Lung (tissue), 12 donors: ENCODE data around the gene NTHL1. TPM values are rescaled to one million over a fixed set of nuclear protein-coding genes. Genes with fewer than 3 reads are reported as not detected.

Source experiments
- ATAC-seq: fragments of 200-7000 bp; cut with Tn5 transposase; one replicate; pipeline ENCODE4 v1.9.1; 2020; ENCODE audit warnings: moderate number of reproducible peaks; ENCODE audit not compliant: insufficient read depth, low FRiP score
- DNase-seq, 3 donors: peaks; one replicate each; pipeline ENCODE4 v3.0.0-alpha.2; 2013 to 2017
- H3K27ac ChIP-seq, 2 donors: one replicate each; pipeline ENCODE4 v1.5.1; 2013; ENCODE audit warnings: mild to moderate bottlenecking in 2 of 2, moderate library complexity in 2 of 2, control low read depth in 1 of 2, inconsistent platforms in 1 of 2, low read depth in 1 of 2, low read length in 1 of 2
- H3K27me3 ChIP-seq, 3 donors: one replicate each; pipeline ENCODE4 v1.5.1; 2013; ENCODE audit warnings: low read length in 2 of 3; ENCODE audit not compliant: control insufficient read depth in 3 of 3, insufficient read depth in 3 of 3
- H3K36me3 ChIP-seq, 4 donors: one replicate each; pipeline ENCODE4 v1.5.1; 2013; ENCODE audit warnings: low read length in 4 of 4, mild to moderate bottlenecking in 1 of 4, moderate library complexity in 1 of 4; ENCODE audit not compliant: control insufficient read depth in 4 of 4, insufficient read depth in 4 of 4
- H3K4me1 ChIP-seq, 5 donors: one replicate each; pipeline ENCODE4 v1.5.1; 2013; ENCODE audit warnings: low read length in 5 of 5, mild to moderate bottlenecking in 2 of 5, moderate library complexity in 1 of 5; ENCODE audit not compliant: control insufficient read depth in 5 of 5, insufficient read depth in 5 of 5
- H3K4me3 ChIP-seq: one replicate; pipeline ENCODE4 v1.5.1; 2013; ENCODE audit warnings: mild to moderate bottlenecking, control low read depth, moderate library complexity
- H3K9ac ChIP-seq, 2 donors: one replicate each; pipeline ENCODE4 v1.5.1; 2013; ENCODE audit warnings: low read length in 2 of 2, control low read depth in 1 of 2; ENCODE audit not compliant: insufficient read depth in 1 of 2
- H3K9me3 ChIP-seq, 4 donors: one replicate each; pipeline ENCODE4 v1.5.1; 2013; ENCODE audit warnings: low read length in 3 of 4, mild to moderate bottlenecking in 1 of 4, moderate library complexity in 1 of 4; ENCODE audit not compliant: control insufficient read depth in 4 of 4, insufficient read depth in 3 of 4
- CTCF ChIP-seq: IDR thresholded peaks from 2 replicates; pipeline ENCODE4 v1.5.1; 2012; ENCODE audit warnings: mild to moderate bottlenecking; ENCODE audit errors: control extremely low read depth, extremely low read depth
- WGBS, 2 donors: extraction: QIAGEN DNeasy Blood & Tissue Kit; methylation state at CpG; one replicate each; pipeline ENCODE4 v1.1.7; 2013; 5-methylcytosine and 5-hydroxymethylcytosine counted together
- polyA plus RNA-seq, 2 donors: library from polyadenylated mRNA; stranded (reverse); fragments of 200-250 nt; gene quantifications; one replicate each; pipeline ENCODE4 v1.2.1, GENCODE V29; 2013
- total RNA-seq, 2 donors: library from RNA; depleted of rRNA in 1 of 2; stranded (reverse); fragments of >200 nt in 1 of 2; gene quantifications; one replicate each; pipeline ENCODE4 v1.2.1, GENCODE V29; 2014 to 2021
- donor health status: control.
- donor health status: control.
- donor health status: Bipolar disorder and iron deficiency.
- donor health status: healthy.
- donor health status: DM: yes; HTN: yes; CAD: no.

The NTHL1 gene
- total and polyA plus RNA-seq, 4 donors = 19.3 to 43.5 (median 29.1) TPM

DNA sequence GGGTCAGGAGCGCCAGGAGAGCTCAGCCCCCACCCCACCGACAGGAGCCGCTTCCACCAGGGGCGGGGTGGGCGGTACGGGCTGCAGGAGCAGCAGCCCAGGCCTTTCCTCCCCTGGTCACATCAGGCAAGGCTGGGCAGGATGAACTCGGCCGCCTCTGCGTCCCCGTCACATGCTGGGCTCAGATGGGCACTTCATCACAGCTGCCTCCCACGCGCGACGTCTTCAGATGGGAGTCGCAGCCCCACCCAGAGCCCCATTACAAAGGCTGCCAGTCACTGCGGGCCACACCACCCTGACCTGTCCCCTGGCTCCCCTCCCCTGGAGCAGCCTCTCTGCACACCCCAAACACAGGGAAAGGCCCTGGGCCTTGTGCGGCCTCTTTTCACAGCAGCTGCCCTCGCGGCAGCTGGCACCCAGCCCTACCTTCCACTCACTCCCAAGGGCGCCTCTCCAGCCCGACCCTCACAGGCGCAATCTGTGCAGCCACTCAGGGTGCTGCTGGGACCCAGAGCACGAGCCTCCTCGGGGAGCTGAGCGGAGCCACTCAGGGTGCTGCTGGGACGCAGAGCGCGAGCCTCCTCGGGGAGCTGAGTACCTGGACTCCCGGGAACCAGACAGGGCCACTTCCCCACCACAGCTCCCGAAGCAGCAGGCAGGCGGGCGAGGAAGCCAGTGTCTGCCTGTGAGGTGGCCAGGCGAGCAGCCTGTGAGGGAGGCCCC, 42.7 kb downstream of the NTHL1 start:
- DNase-seq (no peak), ATAC-seq (no peak)
- Histone ChIP-seq H3K27me3 (no peaks in the 10 kb centered on the region), H3K9ac (no peak overlapping the region), H3K4me1 (peaks cover 0 to 40% (median 14%) of the 10 kb centered on the region in 5 donors), H3K27ac (no peak overlapping the region), H3K9me3 (no peaks in the 10 kb centered on the region), H3K4me3 (no peak overlapping the region), H3K36me3 (peaks cover 3 to 38% (median 16%) of the 10 kb centered on the region in 4 donors)
- WGBS, 2 donors = 64 to 75% methylated on average over 31 to 34 of the region's 34 CpGs
- no peak for TF ChIP-seq CTCF

GRCh38 chr16:2003827-2004641, 43.6 kb downstream of the NTHL1 start:
- DNase-seq (peak; percentile 88 to 91 (median 90)), ATAC-seq (peak; percentile 89)
- no peak overlapping the region for H3K27ac ChIP-seq
- peak; percentile 87 for TF ChIP-seq CTCF
- H3K9ac ChIP-seq = no peak overlapping the region
- no peak overlapping the region for H3K4me3 ChIP-seq
- whole genome bisulfite sequencing, 2 donors = 35 to 39% methylated on average over 35 to 36 of the region's 36 CpGs
- peaks cover 3 to 47% (median 21%) of the 10 kb centered on the region in 4 donors for H3K36me3 ChIP-seq
- H3K27me3 ChIP-seq = no peaks in the 10 kb centered on the region
- H3K9me3 ChIP-seq = no peaks in the 10 kb centered on the region
- peaks cover 0 to 40% (median 14%) of the 10 kb centered on the region in 5 donors for H3K4me1 ChIP-seq

DNA sequence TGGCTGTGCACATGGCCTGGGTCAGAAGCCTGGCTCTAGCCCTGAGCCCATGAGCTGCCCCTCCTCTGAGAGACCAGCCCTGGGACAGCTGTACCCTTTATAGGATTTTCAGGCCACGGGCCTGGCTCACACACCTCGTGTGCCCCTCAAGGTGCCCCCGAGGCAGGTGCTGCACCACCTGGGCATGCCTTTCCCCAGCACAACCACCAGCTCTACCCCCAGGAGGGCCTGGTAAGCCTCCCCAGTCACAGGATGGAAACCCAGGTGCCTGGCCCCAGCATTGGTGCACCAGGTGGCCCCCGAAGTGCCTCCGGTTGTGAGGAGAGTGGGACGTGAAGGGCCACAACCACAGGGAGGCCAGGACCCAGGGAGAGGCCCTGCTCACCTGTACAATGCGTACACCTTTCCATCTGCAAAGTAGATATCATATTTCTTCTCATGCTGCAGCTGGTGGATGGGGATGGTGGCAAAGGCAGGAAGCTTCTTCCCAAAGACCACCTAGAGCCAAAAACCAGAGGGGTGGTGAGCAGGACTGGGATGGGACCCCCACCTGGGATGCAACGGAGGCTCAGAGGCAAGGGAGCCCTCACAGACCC, 44.3 kb downstream of the NTHL1 start:
- Histone ChIP-seq H3K4me1 (peaks cover 0 to 40% (median 12%) of the 10 kb centered on the region in 5 donors), H3K27ac (no peak overlapping the region), H3K9me3 (no peaks in the 10 kb centered on the region), H3K4me3 (no peak overlapping the region), H3K9ac (no peak overlapping the region), H3K27me3 (no peaks in the 10 kb centered on the region), H3K36me3 (peaks cover 3 to 54% (median 23%) of the 10 kb centered on the region in 4 donors)
- no peak for DNase-seq
- WGBS, 2 donors = 84 to 89% methylated on average over 8 of the region's 8 CpGs
- ATAC-seq = no peak
- no peak for TF ChIP-seq CTCF
